ENCODE measurements around the gene CDH23.

The CDH23 gene

DNA sequence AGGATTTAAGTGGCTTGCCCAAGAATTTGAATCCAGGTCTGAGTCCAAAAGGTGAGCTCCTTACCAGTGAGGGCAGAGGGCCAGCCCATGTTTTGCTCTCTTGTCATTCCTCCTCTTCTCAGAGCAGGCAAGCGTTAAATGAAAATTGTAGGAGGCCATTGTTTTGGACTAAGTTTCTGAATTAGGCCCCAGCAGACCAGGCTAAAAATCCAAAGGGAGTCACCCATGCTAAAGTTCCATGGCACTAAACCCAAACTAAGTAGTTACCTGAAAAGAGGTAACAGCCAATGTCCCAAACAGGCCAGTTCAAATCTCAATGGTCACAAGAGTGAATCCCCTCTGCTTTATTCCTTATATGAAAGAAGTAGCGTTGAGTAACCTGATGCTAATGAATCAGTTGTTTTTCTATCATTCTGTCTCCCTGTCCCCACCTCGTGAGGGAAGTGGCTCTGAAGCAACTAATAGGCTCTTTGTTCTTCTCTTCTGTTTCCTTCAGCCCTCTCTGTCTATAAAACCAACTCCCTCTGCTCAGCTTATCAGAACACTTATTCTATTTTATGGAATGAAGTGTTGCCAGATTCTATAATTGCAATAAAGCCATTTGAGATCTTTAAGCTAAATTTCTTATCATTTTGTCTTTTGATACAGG, 17.5 kb upstream of the CDH23 start:
- TF ChIP-seq, protein P1, sequence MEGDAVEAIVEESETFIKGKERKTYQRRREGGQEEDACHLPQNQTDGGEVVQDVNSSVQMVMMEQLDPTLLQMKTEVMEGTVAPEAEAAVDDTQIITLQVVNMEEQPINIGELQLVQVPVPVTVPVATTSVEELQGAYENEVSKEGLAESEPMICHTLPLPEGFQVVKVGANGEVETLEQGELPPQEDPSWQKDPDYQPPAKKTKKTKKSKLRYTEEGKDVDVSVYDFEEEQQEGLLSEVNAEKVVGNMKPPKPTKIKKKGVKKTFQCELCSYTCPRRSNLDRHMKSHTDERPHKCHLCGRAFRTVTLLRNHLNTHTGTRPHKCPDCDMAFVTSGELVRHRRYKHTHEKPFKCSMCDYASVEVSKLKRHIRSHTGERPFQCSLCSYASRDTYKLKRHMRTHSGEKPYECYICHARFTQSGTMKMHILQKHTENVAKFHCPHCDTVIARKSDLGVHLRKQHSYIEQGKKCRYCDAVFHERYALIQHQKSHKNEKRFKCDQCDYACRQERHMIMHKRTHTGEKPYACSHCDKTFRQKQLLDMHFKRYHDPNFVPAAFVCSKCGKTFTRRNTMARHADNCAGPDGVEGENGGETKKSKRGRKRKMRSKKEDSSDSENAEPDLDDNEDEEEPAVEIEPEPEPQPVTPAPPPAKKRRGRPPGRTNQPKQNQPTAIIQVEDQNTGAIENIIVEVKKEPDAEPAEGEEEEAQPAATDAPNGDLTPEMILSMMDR (conservative IDR thresholded peaks at IDR 0.05): no peak
- no peak overlapping the region for H3K27ac ChIP-seq

GRCh38 chr10:71380841-71381240, 15.9 kb upstream of the CDH23 start:
- H3K27ac ChIP-seq: no peak overlapping the region
- TF ChIP-seq, protein P1 (conservative IDR thresholded peaks at IDR 0.05): no peak

DNA sequence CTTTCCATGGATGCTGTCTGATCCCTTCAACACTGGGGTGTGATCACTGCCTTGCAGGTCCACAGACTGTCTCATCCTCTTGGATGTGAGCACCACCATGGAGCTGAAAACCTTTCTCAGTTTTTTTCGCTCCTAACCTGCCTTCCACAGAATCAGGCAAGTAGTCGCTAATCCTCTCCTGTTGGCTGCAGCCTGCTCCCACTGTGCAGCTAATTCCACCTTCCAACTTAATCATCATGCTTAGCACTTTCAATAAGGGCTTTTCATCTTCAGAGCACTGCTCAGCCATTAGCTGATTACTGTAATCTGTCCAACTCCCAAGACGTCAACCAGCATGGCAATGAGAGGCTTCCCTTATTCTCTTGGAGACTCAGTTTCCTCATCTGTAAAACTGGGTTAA, 15.1 kb upstream of the CDH23 start:
- TF ChIP-seq, protein P1 (conservative IDR thresholded peaks at IDR 0.05): no peak
- no peak overlapping the region for H3K27ac ChIP-seq

GRCh38 chr10:71382028-71382427, 14.7 kb upstream of the CDH23 start:
- no peak overlapping the region for H3K27ac ChIP-seq
- TF ChIP-seq, protein P1 (conservative IDR thresholded peaks at IDR 0.05): no peak

DNA sequence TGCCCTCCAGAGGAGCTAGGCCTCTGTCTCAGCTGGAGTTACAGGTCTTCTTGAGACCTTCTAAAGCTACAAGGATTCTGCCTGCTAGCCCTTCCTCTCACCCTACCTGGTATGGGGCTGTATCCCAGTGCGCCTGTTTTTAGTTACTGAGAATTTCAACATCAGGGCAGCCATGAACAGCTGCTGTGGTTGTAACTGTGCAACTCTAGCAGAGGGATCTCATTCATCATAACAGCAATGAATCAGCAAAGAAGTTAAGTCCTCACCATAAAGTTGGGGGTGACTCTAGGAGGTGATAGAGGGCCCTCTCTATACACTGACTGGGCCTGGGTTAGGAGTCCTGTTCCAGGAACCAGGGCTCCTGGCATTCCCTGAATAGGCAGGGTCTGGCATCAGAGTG, 14.0 kb upstream of the CDH23 start:
- TF ChIP-seq, protein P1 (conservative IDR thresholded peaks at IDR 0.05): no peak
- H3K27ac ChIP-seq: no peak overlapping the region

GRCh38 chr10:71383972-71384687, 12.6 kb upstream of the CDH23 start:
- no peak overlapping the region for H3K27ac ChIP-seq
- TF ChIP-seq, protein P1 (conservative IDR thresholded peaks at IDR 0.05): peak; percentile 92

GRCh38 chr10:71388171-71388570, 8.5 kb upstream of the CDH23 start:
- no peak overlapping the region for H3K27ac ChIP-seq
- TF ChIP-seq, protein P1 (conservative IDR thresholded peaks at IDR 0.05): no peak

Data from VCaP (cell line).